GM12874 (cell line): Measurements from ENCODE around the gene ARID2.

Experiments
- TF ChIP-seq, protein P1 (sequence below): IDR thresholded peaks from 2 replicates; pipeline ENCODE4 v1.5.1; 2011; ENCODE audit warnings: low read depth, mild to moderate bottlenecking, control low read depth, low read length, moderate library complexity; ENCODE audit not compliant: insufficient read depth

ARID2 gene

DNA sequence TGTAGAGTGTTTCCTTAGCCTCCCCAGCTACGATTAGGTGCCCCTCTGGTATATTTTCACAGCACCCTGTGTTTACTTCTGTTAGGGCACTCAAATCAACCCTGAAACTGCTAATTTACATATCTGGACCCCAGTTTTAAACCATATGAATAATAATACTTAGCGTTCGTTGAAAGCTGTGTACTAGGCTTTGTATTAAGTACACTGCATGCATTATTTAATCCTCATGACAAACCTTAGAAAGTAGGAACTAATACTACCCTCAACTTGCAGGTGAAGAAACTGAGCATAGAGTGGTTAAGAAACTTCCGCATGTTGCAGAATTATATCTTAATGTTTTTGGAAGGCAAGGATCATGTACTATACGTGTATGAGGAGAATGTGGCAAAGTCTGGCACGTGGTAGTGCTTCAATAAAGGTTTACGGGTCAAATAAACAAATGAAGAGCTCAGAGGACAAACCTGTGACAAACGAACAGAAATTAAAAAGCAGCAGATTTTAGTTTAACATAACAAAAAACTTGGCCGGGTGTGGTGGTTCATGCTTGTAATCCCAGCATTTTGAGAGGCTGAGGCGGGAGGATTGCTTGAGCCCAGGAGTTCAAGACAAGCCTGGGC is 22.2 kb upstream of the ARID2 start:
- TF ChIP-seq, protein P1, sequence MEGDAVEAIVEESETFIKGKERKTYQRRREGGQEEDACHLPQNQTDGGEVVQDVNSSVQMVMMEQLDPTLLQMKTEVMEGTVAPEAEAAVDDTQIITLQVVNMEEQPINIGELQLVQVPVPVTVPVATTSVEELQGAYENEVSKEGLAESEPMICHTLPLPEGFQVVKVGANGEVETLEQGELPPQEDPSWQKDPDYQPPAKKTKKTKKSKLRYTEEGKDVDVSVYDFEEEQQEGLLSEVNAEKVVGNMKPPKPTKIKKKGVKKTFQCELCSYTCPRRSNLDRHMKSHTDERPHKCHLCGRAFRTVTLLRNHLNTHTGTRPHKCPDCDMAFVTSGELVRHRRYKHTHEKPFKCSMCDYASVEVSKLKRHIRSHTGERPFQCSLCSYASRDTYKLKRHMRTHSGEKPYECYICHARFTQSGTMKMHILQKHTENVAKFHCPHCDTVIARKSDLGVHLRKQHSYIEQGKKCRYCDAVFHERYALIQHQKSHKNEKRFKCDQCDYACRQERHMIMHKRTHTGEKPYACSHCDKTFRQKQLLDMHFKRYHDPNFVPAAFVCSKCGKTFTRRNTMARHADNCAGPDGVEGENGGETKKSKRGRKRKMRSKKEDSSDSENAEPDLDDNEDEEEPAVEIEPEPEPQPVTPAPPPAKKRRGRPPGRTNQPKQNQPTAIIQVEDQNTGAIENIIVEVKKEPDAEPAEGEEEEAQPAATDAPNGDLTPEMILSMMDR, result no peak

DNA sequence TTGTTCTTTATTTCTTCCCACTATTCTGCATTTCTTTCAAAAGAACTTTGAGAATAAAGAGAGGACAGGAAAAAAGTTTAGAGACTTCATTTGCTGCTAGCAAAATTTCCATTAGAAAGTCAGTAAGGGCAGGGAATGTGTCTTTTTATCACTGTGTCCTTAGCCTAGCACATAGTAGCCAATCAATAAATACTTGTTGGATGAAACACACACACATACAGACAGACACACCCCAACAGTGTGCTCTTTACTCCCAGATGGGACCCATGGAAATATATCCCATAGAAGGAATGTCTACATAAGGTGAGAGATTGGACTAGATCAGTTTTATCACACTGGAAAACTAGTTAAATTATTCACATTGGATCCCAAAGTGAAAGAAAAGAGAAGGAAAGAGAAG is 21.1 kb upstream of the ARID2 start:
- TF ChIP-seq, protein P1, result no peak

DNA sequence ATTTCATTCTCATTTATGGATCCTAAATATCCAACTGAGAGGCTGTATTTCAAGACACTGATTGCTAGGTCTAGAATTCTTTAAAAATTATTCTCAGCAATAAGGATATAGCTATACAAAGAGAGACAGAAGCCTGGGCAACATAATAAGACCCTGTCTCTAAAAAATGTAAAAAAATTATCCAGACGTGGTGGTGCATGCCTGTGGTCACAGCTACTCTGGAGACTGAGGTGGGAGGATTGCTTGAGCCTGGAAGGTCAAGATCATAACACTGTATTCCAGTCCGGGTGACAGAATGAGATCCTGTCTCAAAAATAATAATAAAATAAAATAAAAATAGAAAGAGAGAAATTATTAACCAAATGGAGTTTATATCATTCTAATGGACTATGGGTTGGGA is 20.6 kb upstream of the ARID2 start:
- TF ChIP-seq, protein P1, result no peak

DNA sequence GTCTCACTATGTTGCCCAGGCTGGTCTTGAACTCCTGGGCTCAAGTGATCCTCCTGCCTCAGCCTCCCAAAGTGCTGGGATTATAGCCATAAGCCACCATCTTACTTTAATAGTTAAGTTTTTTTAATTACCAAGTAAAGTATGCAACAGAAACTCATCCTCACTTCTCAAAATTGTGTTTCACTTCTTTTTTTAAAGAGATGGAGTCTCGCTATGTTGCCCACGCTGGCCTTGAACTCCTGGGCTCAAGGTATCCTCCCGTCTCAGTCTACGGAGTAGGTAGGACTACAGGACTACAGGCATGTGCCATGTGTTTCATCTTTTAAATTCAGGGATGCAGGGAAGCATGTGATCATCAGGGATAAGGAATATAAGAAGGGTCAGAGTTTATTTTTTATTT is 17.2 kb upstream of the ARID2 start:
- TF ChIP-seq, protein P1, result no peak

DNA sequence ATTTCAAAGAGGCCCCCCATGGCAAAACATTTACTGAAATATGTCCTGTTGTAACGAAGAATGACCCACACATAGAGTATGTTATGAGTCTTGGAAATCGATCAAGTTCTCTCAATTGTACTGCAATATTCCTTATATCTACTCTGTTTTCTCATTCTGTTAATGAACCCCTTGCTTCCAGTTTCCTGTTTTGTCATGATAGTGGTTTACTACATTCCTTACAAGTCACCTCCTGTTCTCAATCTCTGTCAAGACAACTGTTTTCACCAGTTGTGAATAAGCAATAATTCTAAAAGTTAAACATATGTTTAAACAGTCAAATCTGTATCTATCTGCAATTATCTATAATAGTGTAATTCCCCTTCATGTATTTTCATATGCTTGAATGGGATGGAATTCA is 16.4 kb upstream of the ARID2 start:
- TF ChIP-seq, protein P1, result no peak

DNA sequence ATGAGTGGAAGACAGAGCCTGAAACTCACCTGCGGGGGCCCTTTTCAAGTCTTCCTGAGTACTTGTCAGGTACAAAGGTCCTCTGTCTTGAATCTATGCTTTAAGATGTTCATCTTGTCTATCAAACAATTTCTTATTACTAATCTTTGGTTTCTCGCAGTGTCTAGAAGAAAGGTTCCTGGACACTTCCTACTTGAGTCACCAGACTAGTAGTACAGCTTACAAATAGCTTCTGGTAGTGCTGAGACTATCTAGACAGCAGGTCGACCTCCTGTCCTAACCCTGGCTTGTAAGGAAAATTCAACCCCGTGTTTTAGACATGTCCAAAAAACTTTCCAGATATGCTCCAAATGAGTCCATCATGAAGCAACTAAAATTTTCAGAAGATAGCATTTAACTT is 11.2 kb upstream of the ARID2 start:
- TF ChIP-seq, protein P1, result no peak

DNA sequence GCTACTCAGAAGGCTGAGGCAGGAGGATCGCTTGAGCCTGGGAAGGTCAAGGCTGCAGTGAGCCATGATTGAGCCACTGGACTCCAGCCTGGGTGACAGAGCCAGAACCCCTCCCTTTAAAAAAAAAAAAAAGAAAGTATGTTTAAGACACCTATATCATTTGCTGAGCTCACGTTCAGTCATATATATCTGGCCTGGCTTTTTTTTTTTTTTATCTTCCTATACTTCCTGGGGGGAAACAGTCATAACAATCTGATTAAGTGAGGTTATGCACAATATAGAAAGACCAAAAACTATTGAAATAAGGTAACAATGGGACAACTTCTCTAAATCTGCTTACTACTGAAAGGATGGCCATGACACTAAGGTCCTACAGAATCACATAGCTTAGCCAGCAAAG is 9.4 kb upstream of the ARID2 start:
- TF ChIP-seq, protein P1, result no peak
